Brain microvascular endothelial cell (primary cell): Measurements from ENCODE around the gene EFCAB5.

Source experiments
- DNase-seq: peaks from one replicate; pipeline ENCODE4 v3.0.0-alpha.2; 2020
- H3K27ac ChIP-seq: fragments of 250-450 bp; sonication (Bioruptor Pico); 2 replicates; pipeline ENCODE4 v1.5.1; 2020; ENCODE audit warnings: mild to moderate bottlenecking, moderate library complexity
- H3K27me3 ChIP-seq: fragments of 250-450 bp; sonication (Bioruptor Pico); replicated peaks from 2 replicates; pipeline ENCODE4 v1.5.1; 2020; ENCODE audit warnings: mild to moderate bottlenecking
- H3K36me3 ChIP-seq: fragments of 250-450 bp; sonication (Bioruptor Pico); replicated peaks from 2 replicates; pipeline ENCODE4 v1.5.1; 2020; ENCODE audit warnings: mild to moderate bottlenecking
- H3K4me3 ChIP-seq: 2 replicates; pipeline ENCODE4 v1.5.1; 2011; ENCODE audit warnings: low read depth, mild to moderate bottlenecking, control low read depth, low read length, moderate library complexity
- CTCF ChIP-seq: IDR thresholded peaks from 2 replicates; pipeline ENCODE4 v1.5.1; 2011; ENCODE audit warnings: low read depth, mild to moderate bottlenecking, moderate library complexity, low read length, control low read depth, inconsistent platforms; ENCODE audit errors: missing control alignments
- in situ Hi-C: cut with HindIII; loops from 2 replicates; pipeline ENCODE4 v1.10.0; 2017; ENCODE audit warnings: low sequenced_read_pairs, low pct_ligation_motif_present

EFCAB5 gene

GRCh38 chr17:30064738-30065137, 123.3 kb downstream of the EFCAB5 start:
- Histone ChIP-seq H3K4me3 (no peak overlapping the region), H3K27ac (no peak overlapping the region), H3K27me3 (no peaks in the 10 kb centered on the region), H3K36me3 (no peaks in the 10 kb centered on the region)
- TF ChIP-seq CTCF = no peak
- DNase-seq = no peak
- in situ Hi-C loops = no loop called here

GRCh38 chr17:30068465-30068864, 127.0 kb downstream of the EFCAB5 start:
- no peak for DNase-seq
- H3K36me3 ChIP-seq = no peaks in the 10 kb centered on the region
- in situ Hi-C loops = no loop called here
- no peak overlapping the region for H3K27ac ChIP-seq
- H3K4me3 ChIP-seq = no peak overlapping the region
- no peaks in the 10 kb centered on the region for H3K27me3 ChIP-seq
- TF ChIP-seq CTCF = no peak

GRCh38 chr17:30074254-30074653, 132.8 kb downstream of the EFCAB5 start:
- H3K27ac ChIP-seq = no peak overlapping the region
- DNase-seq = no peak
- in situ Hi-C loops = no loop called here
- no peak for TF ChIP-seq CTCF
- peaks cover 2% of the 10 kb centered on the region for H3K27me3 ChIP-seq
- H3K4me3 ChIP-seq = no peak overlapping the region
- no peaks in the 10 kb centered on the region for H3K36me3 ChIP-seq

- Histone ChIP-seq H3K27me3 (peaks cover 2% of the 10 kb centered on the region), H3K36me3 (no peaks in the 10 kb centered on the region), H3K27ac (no peak overlapping the region), H3K4me3 (no peak overlapping the region)
- no peak for TF ChIP-seq CTCF
- in situ Hi-C loops = no loop called here
- DNase-seq = no peak
These were observed 133.3 kb downstream of the EFCAB5 start for GRCh38 chr17:30074730-30075129.

GRCh38 chr17:30082773-30083172, 141.3 kb downstream of the EFCAB5 start:
- no peak for DNase-seq
- in situ Hi-C loops = no loop called here
- no peak overlapping the region for H3K4me3 ChIP-seq
- H3K36me3 ChIP-seq = no peaks in the 10 kb centered on the region
- no peak overlapping the region for H3K27ac ChIP-seq
- TF ChIP-seq CTCF = no peak
- no peaks in the 10 kb centered on the region for H3K27me3 ChIP-seq

GRCh38 chr17:30084788-30085187, 143.4 kb downstream of the EFCAB5 start:
- Histone ChIP-seq H3K27me3 (no peaks in the 10 kb centered on the region), H3K36me3 (no peaks in the 10 kb centered on the region), H3K4me3 (no peak overlapping the region), H3K27ac (no peak overlapping the region)
- no peak for TF ChIP-seq CTCF
- DNase-seq = no peak
- in situ Hi-C loops = no loop called here
